ENCODE data around the gene OR7D4. TPM values are rescaled to one million over a fixed set of nuclear protein-coding genes. Genes with fewer than 3 reads are reported as not detected.

Gene OR7D4
- total and polyA plus RNA-seq, 2 donors (not counting 1 experiment from before 2014, with no cell fraction given): not detected

DNA sequence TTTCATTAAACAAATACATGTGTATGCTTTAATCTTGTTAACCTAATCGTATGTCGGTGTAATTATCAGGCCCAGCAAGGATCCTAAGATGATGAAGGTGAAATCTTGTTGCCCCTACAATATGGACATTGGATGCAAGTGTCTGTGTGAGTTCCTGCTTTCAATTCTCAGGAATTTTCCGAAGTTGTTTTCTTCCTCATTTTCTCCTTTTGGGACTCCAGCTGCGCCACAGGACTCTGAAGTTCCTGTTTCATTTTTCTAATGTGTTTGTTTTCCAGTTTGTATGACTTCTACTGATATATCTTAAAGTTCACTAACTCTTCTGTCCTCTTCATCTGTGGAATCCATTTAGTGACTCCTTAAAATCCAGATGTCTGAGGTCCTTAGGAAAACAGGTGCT is 52.5 kb downstream of the OR7D4 start:
- Histone ChIP-seq H3K9ac (ENCODE audit: low read length) (no peak overlapping the region), H3K36me3 (replicated peaks in 1 of 2; ENCODE audit: control extremely low read depth in 1 of 2, control insufficient read depth in 1 of 2, extremely low read depth in 1 of 2, insufficient read depth in 2 of 2, low read length in 1 of 2) (peaks cover 1 to 27% of the 10 kb centered on the region in 2 experiments), H3K27me3 (replicated peaks in 1 of 4; ENCODE audit: control extremely low read depth in 1 of 4, control insufficient read depth in 3 of 4, insufficient read depth in 4 of 4, low read length in 3 of 4) (no peaks in the 10 kb centered on the region), H3K4me3 (ENCODE audit: control extremely low read depth in 1 of 5, extremely low read depth in 1 of 5, insufficient read depth in 1 of 5, low read depth in 2 of 5, low read length in 4 of 5) (no peak overlapping the region), H3K79me2 (ENCODE audit: control insufficient read depth, insufficient read depth, low read length) (peaks cover 13% of the 10 kb centered on the region), H3K9me3 (ENCODE audit: control extremely low read depth in 1 of 3, control insufficient read depth in 2 of 3, insufficient read depth in 1 of 3, low read length in 2 of 3) (peaks cover 0 to 14% (median 1%) of the 10 kb centered on the region in 3 donors), H3K4me2 (replicated peaks; ENCODE audit: low read depth, low read length, poor library complexity, severe bottlenecking) (no peak overlapping the region), H3K4me1 (ENCODE audit: control insufficient read depth in 2 of 2, insufficient read depth in 2 of 2, low read length in 2 of 2) (no peaks in the 10 kb centered on the region), H4K20me1 (ENCODE audit: control insufficient read depth, insufficient read depth, low read length, poor library complexity, severe bottlenecking) (no peaks in the 10 kb centered on the region), H3K27ac (ENCODE audit: low read length in 2 of 2) (no peak overlapping the region), H2AFZ (ENCODE audit: insufficient read depth, low read depth, low read length, poor library complexity, severe bottlenecking) (no peak overlapping the region)
- Mint-ChIP-seq H3K9me3 (ENCODE audit: insufficient read depth) (no peaks in the 10 kb centered on the region), H3K27me3 (no peaks in the 10 kb centered on the region), H3K27ac (no peak overlapping the region), H3K4me3 (no peak overlapping the region), H3K4me1 (no peaks in the 10 kb centered on the region)
- POLR2A ChIA-PET: no interaction called here
- 100% methylated on average over 1 of the region's 4 CpGs for WGBS (ENCODE audit: insufficient coverage)
- TF ChIP-seq EZH2 (IDR thresholded peaks at IDR 0.05; ENCODE audit: borderline replicate concordance, insufficient read depth, low read depth, low read length, poor library complexity, severe bottlenecking): no peak
- TF ChIP-seq, protein P1, sequence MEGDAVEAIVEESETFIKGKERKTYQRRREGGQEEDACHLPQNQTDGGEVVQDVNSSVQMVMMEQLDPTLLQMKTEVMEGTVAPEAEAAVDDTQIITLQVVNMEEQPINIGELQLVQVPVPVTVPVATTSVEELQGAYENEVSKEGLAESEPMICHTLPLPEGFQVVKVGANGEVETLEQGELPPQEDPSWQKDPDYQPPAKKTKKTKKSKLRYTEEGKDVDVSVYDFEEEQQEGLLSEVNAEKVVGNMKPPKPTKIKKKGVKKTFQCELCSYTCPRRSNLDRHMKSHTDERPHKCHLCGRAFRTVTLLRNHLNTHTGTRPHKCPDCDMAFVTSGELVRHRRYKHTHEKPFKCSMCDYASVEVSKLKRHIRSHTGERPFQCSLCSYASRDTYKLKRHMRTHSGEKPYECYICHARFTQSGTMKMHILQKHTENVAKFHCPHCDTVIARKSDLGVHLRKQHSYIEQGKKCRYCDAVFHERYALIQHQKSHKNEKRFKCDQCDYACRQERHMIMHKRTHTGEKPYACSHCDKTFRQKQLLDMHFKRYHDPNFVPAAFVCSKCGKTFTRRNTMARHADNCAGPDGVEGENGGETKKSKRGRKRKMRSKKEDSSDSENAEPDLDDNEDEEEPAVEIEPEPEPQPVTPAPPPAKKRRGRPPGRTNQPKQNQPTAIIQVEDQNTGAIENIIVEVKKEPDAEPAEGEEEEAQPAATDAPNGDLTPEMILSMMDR (IDR thresholded peaks at IDR 0.05): no peak
- intact Hi-C loops (cut with micrococcal nuclease): no loop called here
- CTCF ChIA-PET: no interaction called here
- no peak for ATAC-seq (ENCODE audit: low read depth)
- no peak for DNase-seq

DNA sequence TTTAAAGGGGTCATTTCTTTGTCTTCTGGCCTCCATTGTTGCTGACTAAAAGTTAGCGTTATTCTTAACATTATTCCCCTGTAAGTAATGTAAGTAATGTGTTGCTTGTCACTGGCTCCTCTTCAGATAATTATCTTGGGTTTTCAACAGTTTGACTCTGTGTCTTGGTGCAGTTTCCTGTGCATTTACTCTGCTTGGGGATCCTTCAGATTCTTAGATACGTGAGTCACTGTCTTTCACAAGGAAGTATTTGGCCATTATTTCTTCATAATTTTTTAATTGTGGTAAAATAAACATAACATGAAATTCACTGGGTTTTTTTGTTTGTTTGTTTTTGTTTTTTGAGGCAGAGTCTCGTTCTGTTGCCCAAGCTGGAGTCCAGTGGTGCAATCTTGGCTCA is 54.1 kb downstream of the OR7D4 start:
- ATAC-seq (ENCODE audit: low read depth) (no peak), DNase-seq (no peak)
- H3K36me3 ChIP-seq (replicated peaks in 1 of 2; ENCODE audit: control extremely low read depth in 1 of 2, control insufficient read depth in 1 of 2, extremely low read depth in 1 of 2, insufficient read depth in 2 of 2, low read length in 1 of 2): peaks cover 4 to 43% of the 10 kb centered on the region in 2 experiments
- H2AFZ ChIP-seq (ENCODE audit: insufficient read depth, low read depth, low read length, poor library complexity, severe bottlenecking): no peak overlapping the region
- peaks cover 1 to 29% (median 6%) of the 10 kb centered on the region in 3 donors for H3K9me3 ChIP-seq (ENCODE audit: control extremely low read depth in 1 of 3, control insufficient read depth in 2 of 3, insufficient read depth in 1 of 3, low read length in 2 of 3)
- no peaks in the 10 kb centered on the region for H3K4me1 ChIP-seq (ENCODE audit: control insufficient read depth in 2 of 2, insufficient read depth in 2 of 2, low read length in 2 of 2)
- POLR2A ChIA-PET: no interaction called here
- no peaks in the 10 kb centered on the region for H3K27me3 ChIP-seq (replicated peaks in 1 of 4; ENCODE audit: control extremely low read depth in 1 of 4, control insufficient read depth in 3 of 4, insufficient read depth in 4 of 4, low read length in 3 of 4)
- Mint-ChIP-seq H3K9me3 (ENCODE audit: insufficient read depth) (no peaks in the 10 kb centered on the region), H3K27ac (no peak overlapping the region), H3K4me3 (no peak overlapping the region), H3K27me3 (no peaks in the 10 kb centered on the region), H3K4me1 (no peaks in the 10 kb centered on the region)
- no peak overlapping the region for H3K4me2 ChIP-seq (replicated peaks; ENCODE audit: low read depth, low read length, poor library complexity, severe bottlenecking)
- H3K4me3 ChIP-seq (ENCODE audit: control extremely low read depth in 1 of 5, extremely low read depth in 1 of 5, insufficient read depth in 1 of 5, low read depth in 2 of 5, low read length in 4 of 5): no peak overlapping the region
- intact Hi-C loops (cut with micrococcal nuclease): no loop called here
- CTCF ChIA-PET: no interaction called here
- H3K9ac ChIP-seq (ENCODE audit: low read length): no peak overlapping the region
- TF ChIP-seq EZH2 (IDR thresholded peaks at IDR 0.05; ENCODE audit: borderline replicate concordance, insufficient read depth, low read depth, low read length, poor library complexity, severe bottlenecking): no peak
- TF ChIP-seq, protein P1 (IDR thresholded peaks at IDR 0.05): no peak
- no CpG with 5 or more reads among the region's 3 CpGs for WGBS (ENCODE audit: insufficient coverage)
- H4K20me1 ChIP-seq (ENCODE audit: control insufficient read depth, insufficient read depth, low read length, poor library complexity, severe bottlenecking): no peaks in the 10 kb centered on the region
- peaks cover 25% of the 10 kb centered on the region for H3K79me2 ChIP-seq (ENCODE audit: control insufficient read depth, insufficient read depth, low read length)
- no peak overlapping the region for H3K27ac ChIP-seq (ENCODE audit: low read length in 2 of 2)

Data from B cell (primary cell).